DOHH2 (cell line): ENCODE data around the gene MED20.

ENCODE experiments used
- H3F3A ChIP-seq: fragments of 200-600 bp; sonication (generic), shearing (Covaris generic); 2 replicates; pipeline ENCODE4 v1.6.0; 2016; ENCODE audit warnings: antibody characterized with exemption, mild to moderate bottlenecking; ENCODE audit not compliant: control insufficient read depth, insufficient read depth
- H3K27ac ChIP-seq: fragments of 200-600 bp; sonication (generic); 2 replicates; pipeline ENCODE4 v1.5.1; 2014; ENCODE audit warnings: low read depth, mild to moderate bottlenecking, low read length, moderate library complexity
- H3K27me3 ChIP-seq: fragments of 200-600 bp; sonication (generic); 2 replicates; pipeline ENCODE4 v1.6.1; 2014; ENCODE audit warnings: mild to moderate bottlenecking, low read length, mixed read lengths; ENCODE audit not compliant: control insufficient read depth
- H3K36me3 ChIP-seq: fragments of 200-600 bp; sonication (generic); 2 replicates; pipeline ENCODE4 v1.6.1; 2014; ENCODE audit warnings: mild to moderate bottlenecking, low read length, moderate library complexity, mixed read lengths; ENCODE audit not compliant: control insufficient read depth
- H3K4me1 ChIP-seq: fragments of 200-600 bp; sonication (generic); 2 replicates; pipeline ENCODE4 v1.6.1; 2014; ENCODE audit warnings: mild to moderate bottlenecking, low read length, mixed read lengths; ENCODE audit not compliant: control insufficient read depth
- H3K4me2 ChIP-seq: fragments of 200-600 bp; sonication (generic); 2 replicates; pipeline ENCODE4 v1.6.0; 2014; ENCODE audit warnings: mild to moderate bottlenecking, low read length, moderate library complexity
- H3K4me3 ChIP-seq: fragments of 200-600 bp; sonication (generic); 2 replicates; pipeline ENCODE4 v1.5.1; 2014; ENCODE audit warnings: mild to moderate bottlenecking, low read length, mixed read lengths
- H3K79me2 ChIP-seq: fragments of 200-600 bp; sonication (generic); 2 replicates; pipeline ENCODE4 v1.6.1; 2014; ENCODE audit warnings: mild to moderate bottlenecking, low read length, mixed read lengths; ENCODE audit not compliant: control insufficient read depth
- H3K9me2 ChIP-seq: fragments of 200-600 bp; sonication (generic); replicated peaks from 2 replicates; pipeline ENCODE4 v1.6.1; 2014; ENCODE audit warnings: mild to moderate bottlenecking, low read length, mixed read lengths; ENCODE audit not compliant: control insufficient read depth
- H3K9me3 ChIP-seq: fragments of 200-600 bp; sonication (generic); 2 replicates; pipeline ENCODE4 v1.6.1; 2014; ENCODE audit warnings: antibody characterized with exemption, low read length, mixed read lengths; ENCODE audit not compliant: control insufficient read depth, insufficient read depth
- H4K20me1 ChIP-seq: fragments of 200-600 bp; sonication (generic); 2 replicates; pipeline ENCODE4 v1.6.0; 2014; ENCODE audit warnings: low read depth, mild to moderate bottlenecking, antibody characterized with exemption, low read length, moderate library complexity; ENCODE audit not compliant: control insufficient read depth, insufficient read depth
- CTCF ChIP-seq: fragments of 200-600 bp; sonication (generic); IDR thresholded peaks from one replicate; pipeline ENCODE4 v1.5.1; 2014; ENCODE audit warnings: antibody characterized with exemption, mild to moderate bottlenecking, low read depth, low read length; ENCODE audit not compliant: poor library complexity, severe bottlenecking
- EZH2phosphoT487 ChIP-seq: fragments of 200-600 bp; sonication (generic); IDR thresholded peaks from 2 replicates; pipeline ENCODE4 v1.6.1; 2017; ENCODE audit warnings: borderline replicate concordance, mild to moderate bottlenecking, antibody characterized with exemption, low read length, moderate library complexity, mixed read lengths

The MED20 gene

GRCh38 chr6:41964201-41964887, 43.4 kb upstream of the MED20 start:
- Histone ChIP-seq H3K4me2 (no peak overlapping the region), H3K27me3 (no peaks in the 10 kb centered on the region), H3K36me3 (no peaks in the 10 kb centered on the region), H3K4me3 (no peak overlapping the region), H3F3A (no peaks in the 10 kb centered on the region), H3K9me2 (no peaks in the 10 kb centered on the region), H3K79me2 (no peaks in the 10 kb centered on the region), H3K4me1 (no peaks in the 10 kb centered on the region), H3K9me3 (no peaks in the 10 kb centered on the region), H3K27ac (no peak overlapping the region), H4K20me1 (no peaks in the 10 kb centered on the region)
- TF ChIP-seq CTCF (no peak), EZH2phosphoT487 (no peak)

- H3K27me3 ChIP-seq: no peaks in the 10 kb centered on the region
- no peaks in the 10 kb centered on the region for H3K9me2 ChIP-seq
These were observed 42.4 kb upstream of the MED20 start for GRCh38 chr6:41963371-41963770.

GRCh38 chr6:41960028-41960427, 39.1 kb upstream of the MED20 start:
- no peaks in the 10 kb centered on the region for H3K9me2 ChIP-seq
- H3K27me3 ChIP-seq: no peaks in the 10 kb centered on the region
- H3K4me1 ChIP-seq: no peaks in the 10 kb centered on the region
- no peak overlapping the region for H3K27ac ChIP-seq
- H3K36me3 ChIP-seq: no peaks in the 10 kb centered on the region
- no peaks in the 10 kb centered on the region for H3K79me2 ChIP-seq
- no peak overlapping the region for H3K4me2 ChIP-seq
- H3K9me3 ChIP-seq: no peaks in the 10 kb centered on the region
- no peaks in the 10 kb centered on the region for H4K20me1 ChIP-seq
- H3K4me3 ChIP-seq: no peak overlapping the region
- TF ChIP-seq EZH2phosphoT487 (no peak), CTCF (no peak)
- 0 out of 2 replicates have a peak, but pooled peaks cover 2% of the 10 kb centered on the region for H3F3A ChIP-seq

More at GRCh38 chr6:41963371-41963770, 42.4 kb upstream of the MED20 start:
- H3K9me3 ChIP-seq: no peaks in the 10 kb centered on the region
- no peaks in the 10 kb centered on the region for H3K4me1 ChIP-seq
- H3K36me3 ChIP-seq: no peaks in the 10 kb centered on the region
- no peak for TF ChIP-seq CTCF
- no peak for TF ChIP-seq EZH2phosphoT487
- H3K79me2 ChIP-seq: no peaks in the 10 kb centered on the region
- no peak overlapping the region for H3K4me3 ChIP-seq
- no peaks in the 10 kb centered on the region for H3F3A ChIP-seq
- no peak overlapping the region for H3K27ac ChIP-seq
- H4K20me1 ChIP-seq: no peaks in the 10 kb centered on the region
- H3K4me2 ChIP-seq: no peak overlapping the region
